ENCODE results near the gene SCMH1.

The SCMH1 gene

DNA sequence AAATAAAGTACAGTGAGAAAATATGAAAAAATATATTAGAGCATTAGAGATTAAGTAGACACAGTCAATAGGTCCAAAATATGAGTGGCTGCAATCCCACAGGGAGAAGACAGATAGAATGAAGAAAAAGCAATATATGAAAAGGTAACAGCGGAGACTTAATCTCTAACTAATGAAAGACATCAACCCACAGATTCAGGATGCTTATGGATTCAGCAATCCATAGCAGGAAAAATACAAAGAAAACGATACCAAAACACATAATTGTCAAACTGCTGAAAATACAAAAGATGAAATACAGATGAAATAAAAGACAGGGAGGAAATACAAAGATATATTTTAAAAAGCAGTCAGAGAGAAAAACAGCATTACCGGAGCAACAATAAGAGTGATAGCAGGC, 163.9 kb downstream of the SCMH1 start:
- DNase-seq: no peak

DNA sequence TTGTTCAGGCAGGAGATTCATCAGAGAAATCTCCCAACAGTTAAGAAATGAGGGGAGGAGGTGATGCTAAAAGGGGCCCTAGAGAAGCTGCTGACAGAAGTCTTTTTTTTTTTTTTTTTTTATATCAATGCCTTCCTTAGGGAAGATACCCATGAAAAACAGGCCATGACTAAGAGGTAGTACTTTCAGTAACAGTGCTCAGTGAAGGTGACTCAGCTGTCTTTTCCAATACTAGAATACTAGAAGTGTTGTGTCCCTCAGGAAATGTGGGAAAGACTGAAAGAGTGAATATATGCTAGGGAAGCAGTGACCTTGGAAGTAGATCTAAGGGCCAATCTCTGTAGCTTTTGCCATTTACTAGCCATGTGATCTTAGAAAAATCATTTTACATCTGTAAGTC, 168.1 kb downstream of the SCMH1 start:
- DNase-seq: peak; percentile 71

DNA sequence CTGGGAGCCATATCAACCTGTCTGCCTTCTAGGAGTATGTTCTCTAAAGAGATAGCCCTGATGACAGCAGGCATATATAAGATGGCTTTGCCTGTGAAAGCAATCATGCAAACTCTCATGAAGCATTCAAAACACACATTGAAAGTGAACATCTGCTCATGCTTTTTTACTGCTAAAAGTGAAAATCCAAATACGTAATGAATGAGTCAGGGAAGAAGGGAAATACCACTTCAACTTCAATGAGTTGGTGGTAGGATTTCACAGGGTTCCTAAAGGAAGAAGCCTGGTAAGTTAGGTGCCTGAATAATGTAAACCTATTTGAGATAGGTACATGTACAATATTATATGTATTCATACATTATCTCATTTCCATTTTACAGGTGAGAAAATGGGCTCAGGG, 170.1 kb downstream of the SCMH1 start:
- peak; percentile 67 for DNase-seq

DNA sequence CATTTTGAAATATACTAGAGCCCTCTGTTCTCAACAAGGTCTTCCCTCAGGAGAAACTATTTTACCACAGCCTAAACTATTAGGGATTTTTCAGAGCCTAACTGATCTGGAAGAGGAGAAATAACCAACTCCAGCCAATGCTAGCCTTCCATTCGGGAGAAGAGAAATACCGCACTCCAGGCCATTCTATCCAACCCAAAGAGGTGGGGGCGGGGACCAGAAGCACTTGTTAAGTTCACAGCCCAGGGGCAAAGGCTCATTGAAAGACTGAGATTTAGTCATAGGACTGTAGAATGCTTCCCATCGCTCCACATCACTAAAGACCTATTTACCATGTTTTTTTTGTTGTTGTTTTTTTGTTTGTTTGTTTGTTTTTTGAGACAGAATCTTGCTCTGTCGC, 185.2 kb downstream of the SCMH1 start:
- no peak for DNase-seq

- DNase-seq: no peak
Measured at GRCh38 chr1:41053316-41053715, 188.8 kb downstream of the SCMH1 start.

DNA sequence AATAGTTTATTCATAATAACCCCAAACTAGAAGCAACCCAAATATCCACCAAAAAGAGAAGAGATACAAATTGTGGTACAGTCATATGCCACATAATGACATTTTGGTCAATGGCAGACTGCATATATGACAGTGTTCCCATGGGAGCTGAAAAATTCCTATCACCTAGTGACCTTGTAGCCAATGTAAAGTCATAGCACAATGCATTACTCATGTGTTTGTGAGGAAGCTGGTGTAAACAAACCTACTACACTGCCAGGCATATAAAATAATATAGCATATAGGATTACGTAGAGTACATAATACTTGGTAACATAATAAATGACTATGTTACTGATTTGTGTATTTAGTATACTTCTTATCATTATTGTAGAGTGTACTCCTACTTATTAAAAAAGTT, 191.1 kb downstream of the SCMH1 start:
- no peak for DNase-seq

DNA sequence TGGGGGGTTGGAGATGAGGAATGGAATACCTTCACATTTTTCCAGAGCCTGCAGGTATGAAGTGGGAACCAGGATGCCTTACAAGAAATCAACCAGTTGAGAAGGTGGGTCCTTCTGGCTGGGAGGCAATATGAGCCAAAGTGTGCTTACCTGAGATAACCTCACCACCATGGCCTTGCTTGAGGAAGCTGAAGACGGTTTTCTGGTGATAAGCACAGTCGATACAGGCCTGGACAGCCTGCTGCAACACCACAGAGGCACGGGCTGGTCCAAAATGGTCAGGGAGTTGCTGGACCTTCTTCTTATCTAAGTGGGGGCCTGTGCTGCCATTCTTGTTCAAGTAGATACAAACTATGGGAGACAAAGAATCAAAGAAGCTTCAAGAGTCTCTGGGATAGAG, 193.6 kb downstream of the SCMH1 start:
- DNase-seq: no peak

DNA sequence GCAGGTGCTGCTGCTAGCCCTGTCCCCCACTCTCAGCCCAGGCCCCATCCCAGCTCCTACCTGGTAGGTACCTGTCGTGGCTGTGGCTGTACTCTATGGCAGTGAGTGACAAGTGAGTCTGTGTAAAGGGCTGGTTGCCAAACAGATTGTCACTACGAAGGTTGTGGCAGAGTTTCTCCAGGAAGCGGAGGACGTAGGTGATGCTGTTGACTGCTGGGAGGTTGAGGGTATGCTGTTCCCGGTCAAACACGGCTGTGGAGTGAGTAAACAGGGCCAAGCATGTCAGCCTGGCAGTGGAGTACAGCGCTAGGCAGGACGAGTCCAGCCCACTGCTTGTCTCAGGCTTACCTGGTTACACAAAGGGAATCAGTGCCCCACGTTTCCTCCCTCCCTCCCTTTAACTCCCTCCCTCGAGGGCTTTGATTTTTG, 195.7 kb downstream of the SCMH1 start:
- no peak for DNase-seq

DNA sequence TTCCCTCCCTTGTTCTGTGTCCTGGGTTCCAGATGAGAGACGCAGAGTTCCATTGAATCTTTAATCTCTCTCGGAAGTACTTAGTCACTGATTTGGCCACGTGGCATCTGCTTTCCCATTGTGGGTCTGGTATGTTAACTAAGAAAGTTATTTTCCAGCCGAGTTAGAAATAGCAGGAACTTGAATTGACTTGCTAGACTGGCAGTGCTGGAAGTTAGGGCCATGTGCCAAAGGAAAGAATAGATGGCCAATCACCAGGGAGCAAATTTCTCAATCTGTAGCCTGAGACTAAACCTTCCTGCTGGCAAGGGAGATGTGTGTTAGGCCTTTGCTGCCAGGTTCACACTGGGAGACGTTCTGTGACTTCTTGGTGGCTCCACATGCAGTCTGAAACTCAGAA, 196.4 kb downstream of the SCMH1 start:
- no peak for DNase-seq

GRCh38 chr1:41044187-41044586, 197.9 kb downstream of the SCMH1 start:
- no peak for DNase-seq

DNA sequence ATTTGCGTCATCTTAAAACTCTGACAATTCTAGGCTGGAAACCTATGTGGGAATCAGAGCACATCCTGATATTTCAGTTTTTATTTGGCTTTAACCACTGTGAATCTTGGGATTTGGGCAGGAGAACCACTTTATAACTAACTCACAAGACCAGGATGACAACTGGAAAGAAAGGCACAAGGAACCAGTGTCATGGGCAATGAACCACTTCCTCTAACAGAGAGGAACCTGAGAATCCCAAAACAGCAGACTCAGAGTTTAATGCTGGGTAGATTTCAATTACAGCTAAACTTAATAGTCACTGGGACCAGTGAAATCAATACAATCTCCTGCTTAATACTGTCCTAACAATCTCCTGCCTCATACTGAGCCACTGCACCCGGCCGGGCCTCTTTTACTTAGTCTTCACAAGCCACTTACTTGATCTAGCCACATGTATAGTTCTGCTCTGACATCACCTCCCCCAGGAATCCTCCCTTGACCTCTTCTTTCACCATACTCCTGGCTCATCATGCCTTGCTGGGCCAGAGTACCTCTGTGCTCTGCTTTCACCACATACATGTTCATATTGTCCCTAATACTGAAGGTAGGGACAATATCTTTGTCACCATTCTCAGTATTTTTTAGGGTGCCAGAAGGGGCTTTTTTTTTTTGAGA, 200.4 kb downstream of the SCMH1 start:
- no peak for DNase-seq

GRCh38 chr1:41038110-41038509, 204.0 kb downstream of the SCMH1 start:
- DNase-seq: no peak

DNA sequence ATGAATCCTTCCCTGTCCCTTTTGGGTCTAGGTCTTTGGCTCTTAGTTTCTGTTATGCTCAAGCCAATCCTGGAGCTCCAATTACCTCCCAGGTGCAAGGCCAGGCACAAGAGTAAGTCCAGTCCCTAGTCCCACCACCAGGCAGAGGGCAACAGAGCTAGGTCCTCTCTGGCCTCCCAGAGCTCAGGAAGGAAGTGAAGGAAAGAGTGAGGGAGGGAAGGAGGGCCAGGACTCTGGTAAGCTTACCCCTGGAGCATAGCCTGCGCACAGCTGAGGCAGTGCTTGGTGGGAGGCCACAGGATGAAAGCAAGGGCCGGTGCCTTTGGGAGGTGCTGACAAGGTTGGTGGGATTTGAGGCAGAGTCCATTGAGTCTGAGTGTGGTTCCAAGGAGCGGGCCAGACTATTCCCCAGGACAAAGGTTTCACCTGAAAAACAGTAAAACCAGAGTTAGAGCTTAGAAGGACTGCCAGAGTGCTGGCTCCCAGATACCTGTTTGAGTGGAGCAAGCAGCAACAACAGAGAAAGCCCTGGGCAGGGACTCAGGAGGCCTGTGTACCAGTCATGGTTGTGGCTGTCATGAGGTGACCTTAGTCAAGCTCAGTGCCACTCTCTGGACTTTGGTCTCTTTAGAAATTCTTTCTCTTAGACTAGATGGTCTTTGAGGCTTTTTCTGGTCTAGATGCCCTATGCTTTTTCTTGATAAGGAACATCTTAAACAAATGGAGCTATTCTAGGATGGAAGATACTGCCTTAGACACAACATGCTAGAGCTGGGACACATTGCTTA, 204.8 kb downstream of the SCMH1 start:
- no peak for DNase-seq

GRCh38 chr1:41033272-41033671, 208.8 kb downstream of the SCMH1 start:
- no peak for DNase-seq

DNA sequence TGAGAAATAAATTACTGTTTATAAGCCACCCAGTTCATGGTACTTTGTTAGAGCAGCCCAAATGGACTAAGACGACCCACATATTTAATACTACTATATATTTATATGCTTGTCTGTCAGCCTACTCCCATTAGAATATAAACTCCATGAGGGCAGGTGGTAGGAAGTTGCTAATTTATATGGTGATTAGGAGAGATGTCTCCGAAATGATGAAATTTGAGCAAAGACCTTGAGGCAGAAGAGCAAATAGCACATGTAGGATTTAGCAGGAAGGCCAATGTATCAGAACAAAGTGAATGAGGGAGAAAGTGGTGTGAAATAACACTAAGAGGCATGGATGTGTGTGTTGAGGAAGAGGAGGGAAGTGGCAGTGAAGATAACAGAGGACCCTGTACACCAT, 210.0 kb downstream of the SCMH1 start:
- DNase-seq: no peak

DNA sequence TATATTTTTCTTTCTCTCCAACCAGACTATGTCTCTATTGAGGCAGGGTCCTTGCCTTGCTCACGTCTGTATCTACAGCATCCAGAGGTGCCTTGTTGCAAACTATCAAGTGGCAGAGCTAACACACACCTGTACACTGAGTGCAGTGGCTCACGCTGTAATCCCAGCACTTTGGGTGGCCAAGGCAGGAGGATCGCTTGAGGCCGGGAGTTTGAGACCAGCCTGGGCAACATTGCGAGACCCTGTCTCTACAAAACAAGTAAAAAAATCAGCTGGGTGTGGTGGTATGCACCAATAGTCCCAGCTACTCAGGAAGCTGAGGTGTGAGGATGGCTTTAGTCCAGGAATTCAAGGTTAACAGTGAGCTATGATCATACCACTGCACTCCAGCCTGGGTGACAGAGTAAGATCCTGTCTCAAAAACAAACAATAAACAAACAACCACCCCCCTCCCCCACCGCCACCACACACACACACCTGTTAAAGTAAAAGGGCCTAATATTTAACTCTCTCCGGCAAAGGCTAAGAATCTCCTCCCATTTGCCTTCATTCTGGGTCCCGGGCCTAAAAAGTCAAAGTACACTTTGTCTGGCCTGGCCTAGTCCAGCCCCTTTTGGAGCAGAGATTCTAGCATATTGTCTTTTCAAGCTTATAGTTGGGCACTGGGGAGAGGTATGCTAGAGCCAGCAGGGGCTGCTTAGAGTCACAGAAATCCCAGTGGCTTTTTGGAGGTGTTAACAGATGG, 211.1 kb downstream of the SCMH1 start:
- no peak for DNase-seq

DNA sequence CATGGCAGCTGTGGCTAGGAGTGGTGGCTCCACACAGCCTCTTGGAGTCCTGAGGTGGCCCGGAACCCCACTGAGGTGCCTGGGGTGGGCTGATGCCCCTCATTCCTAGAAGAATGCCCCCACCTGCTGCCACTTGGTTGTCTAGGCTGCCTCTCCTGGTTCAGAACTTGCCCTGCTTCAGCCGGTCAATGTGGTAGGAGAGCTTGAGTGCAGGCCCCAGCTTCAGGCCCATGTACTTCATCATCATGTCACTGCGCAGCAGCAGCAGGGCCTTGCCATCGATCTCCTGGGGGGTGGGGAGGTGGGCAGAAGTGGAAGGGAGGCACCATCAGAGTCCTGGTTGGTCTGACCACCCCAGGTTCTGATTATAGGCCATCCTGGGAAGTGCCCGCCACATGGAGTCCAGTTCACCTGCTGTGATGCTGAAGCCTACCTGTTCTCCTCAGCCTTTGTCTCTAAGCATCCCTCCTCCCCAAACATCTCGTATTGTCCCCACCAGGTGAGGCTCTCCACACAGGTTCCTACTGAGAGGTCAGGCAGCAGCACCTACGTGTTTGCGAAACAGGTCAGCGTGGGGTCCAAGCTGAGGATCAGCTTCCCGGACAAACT, 214.0 kb downstream of the SCMH1 start:
- DNase-seq: no peak

DNA sequence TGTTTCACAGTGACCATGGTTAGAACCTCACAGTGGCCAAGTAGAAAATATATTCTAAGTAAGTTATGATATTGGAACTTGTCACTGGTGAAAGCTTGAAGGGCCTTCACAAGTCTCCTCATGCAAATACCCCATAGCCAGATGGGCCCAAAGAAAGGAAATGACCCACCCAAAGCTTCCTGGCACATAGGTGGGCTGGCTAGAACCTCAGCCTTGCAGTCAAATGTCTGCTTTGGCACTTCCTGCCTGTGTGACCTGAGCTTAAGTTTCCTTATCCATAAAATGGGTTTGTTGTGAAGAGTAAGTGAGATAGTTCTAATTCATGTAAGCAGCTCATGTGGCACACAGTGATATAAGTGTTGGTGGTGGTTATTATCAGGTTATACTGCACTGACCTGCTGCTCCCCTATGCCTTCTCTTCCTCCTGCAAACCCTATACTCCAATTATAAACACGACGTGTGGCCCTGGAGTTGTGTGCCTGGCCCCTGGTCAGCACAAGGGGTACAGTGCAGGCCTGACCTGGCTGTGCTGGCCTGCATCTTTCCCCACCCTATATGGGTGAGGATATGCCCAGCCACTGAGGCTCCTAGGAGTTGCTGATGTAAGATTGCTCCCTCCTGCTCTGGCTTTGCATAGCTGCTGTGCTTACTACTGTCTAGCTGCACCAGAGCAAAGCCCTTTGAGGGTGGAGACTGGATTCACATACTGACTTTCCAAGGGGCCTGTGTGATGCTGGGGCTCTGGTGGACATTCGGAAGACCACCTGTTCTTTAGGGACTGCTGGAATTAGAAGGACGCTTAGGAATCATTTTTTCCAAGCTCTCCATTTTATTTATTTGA, 215.9 kb downstream of the SCMH1 start:
- no peak for DNase-seq

GRCh38 chr1:41024953-41025352, 217.2 kb downstream of the SCMH1 start:
- no peak for DNase-seq

GRCh38 chr1:41023279-41023990, 218.7 kb downstream of the SCMH1 start:
- peak; percentile 41 for DNase-seq

GRCh38 chr1:41022424-41022823, 219.7 kb downstream of the SCMH1 start:
- DNase-seq: no peak

All from EL (cell line).